ENCODE measurements around the gene SEMA6C. TPM values are rescaled to one million over a fixed set of nuclear protein-coding genes. Genes with fewer than 3 reads are reported as not detected.
"Not testable (repeated sequence)": the region's sequence is repeated elsewhere in the genome, so short reads cannot be mapped to it uniquely, and the experiment has no call there.

SEMA6C gene
- total RNA-seq, 1 donor from 2014 or later = 119 TPM

DNA sequence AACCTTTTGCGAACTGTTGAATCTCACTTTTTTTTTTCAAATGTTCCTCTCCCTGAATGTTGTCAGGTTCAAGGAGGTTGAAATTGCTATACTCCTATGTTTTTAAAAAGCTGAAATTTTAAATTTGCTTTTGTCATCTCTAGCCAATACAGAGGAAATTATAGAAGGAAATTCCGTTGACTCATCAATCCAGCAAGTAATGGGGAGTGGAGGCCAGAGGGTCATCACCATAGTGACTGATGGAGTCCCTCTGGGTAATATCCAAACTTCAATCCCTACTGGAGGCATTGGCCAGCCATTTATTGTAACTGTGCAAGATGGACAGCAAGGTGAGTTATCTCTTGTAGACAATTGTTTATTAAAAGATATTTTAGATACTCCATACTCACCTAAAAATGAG, 39.5 kb downstream of the SEMA6C start:
- TF ChIP-seq, protein P1, sequence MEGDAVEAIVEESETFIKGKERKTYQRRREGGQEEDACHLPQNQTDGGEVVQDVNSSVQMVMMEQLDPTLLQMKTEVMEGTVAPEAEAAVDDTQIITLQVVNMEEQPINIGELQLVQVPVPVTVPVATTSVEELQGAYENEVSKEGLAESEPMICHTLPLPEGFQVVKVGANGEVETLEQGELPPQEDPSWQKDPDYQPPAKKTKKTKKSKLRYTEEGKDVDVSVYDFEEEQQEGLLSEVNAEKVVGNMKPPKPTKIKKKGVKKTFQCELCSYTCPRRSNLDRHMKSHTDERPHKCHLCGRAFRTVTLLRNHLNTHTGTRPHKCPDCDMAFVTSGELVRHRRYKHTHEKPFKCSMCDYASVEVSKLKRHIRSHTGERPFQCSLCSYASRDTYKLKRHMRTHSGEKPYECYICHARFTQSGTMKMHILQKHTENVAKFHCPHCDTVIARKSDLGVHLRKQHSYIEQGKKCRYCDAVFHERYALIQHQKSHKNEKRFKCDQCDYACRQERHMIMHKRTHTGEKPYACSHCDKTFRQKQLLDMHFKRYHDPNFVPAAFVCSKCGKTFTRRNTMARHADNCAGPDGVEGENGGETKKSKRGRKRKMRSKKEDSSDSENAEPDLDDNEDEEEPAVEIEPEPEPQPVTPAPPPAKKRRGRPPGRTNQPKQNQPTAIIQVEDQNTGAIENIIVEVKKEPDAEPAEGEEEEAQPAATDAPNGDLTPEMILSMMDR (IDR thresholded peaks at IDR 0.05; ENCODE audit: partially characterized antibody, unreplicated experiment) = no peak
- H3K4me3 Mint-ChIP-seq (ENCODE audit: unreplicated experiment) = peak overlapping the region; percentile 0
- no peak for DNase-seq
- H3K27ac Mint-ChIP-seq (ENCODE audit: unreplicated experiment) = no peak overlapping the region
- peaks cover 4% of the 10 kb centered on the region for H3K4me1 Mint-ChIP-seq (ENCODE audit: low read depth, unreplicated experiment)
- H3K9me3 Mint-ChIP-seq (ENCODE audit: unreplicated experiment) = no peaks in the 10 kb centered on the region
- H3K36me3 Mint-ChIP-seq (ENCODE audit: unreplicated experiment) = no peaks in the 10 kb centered on the region
- H3K27me3 Mint-ChIP-seq (ENCODE audit: unreplicated experiment) = no peaks in the 10 kb centered on the region

DNA sequence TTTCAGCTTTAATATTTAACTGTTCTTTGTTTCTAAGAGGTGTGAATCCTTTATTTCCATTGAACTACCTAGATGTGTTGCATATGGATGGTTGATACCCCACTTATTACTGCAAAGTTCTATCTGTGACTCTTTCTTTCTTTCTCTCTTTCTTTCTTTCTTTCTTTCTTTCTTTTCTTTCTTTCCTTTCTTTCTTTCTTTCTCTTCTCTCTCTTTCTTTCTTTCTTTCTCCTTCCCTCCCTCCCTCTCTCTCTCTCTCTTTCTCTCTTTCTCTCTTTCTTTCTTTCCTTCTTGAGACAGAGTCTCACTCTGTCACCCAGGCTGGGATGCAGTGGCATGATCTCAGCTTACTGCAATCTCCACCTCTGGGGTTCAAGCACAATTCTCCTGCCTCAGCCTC, 41.8 kb downstream of the SEMA6C start:
- no peak for DNase-seq
- no peaks in the 10 kb centered on the region for H3K27me3 Mint-ChIP-seq (ENCODE audit: unreplicated experiment)
- TF ChIP-seq, protein P1 (IDR thresholded peaks at IDR 0.05; ENCODE audit: partially characterized antibody, unreplicated experiment) = no peak

GRCh38 chr1:151098126-151098525, 48.3 kb downstream of the SEMA6C start:
- TF ChIP-seq, protein P1 (IDR thresholded peaks at IDR 0.05; ENCODE audit: partially characterized antibody, unreplicated experiment) = no peak
- no peak for DNase-seq
- Mint-ChIP-seq H3K36me3 (ENCODE audit: unreplicated experiment) (no peaks in the 10 kb centered on the region), H3K4me1 (ENCODE audit: low read depth, unreplicated experiment) (no peaks in the 10 kb centered on the region), H3K4me3 (ENCODE audit: unreplicated experiment) (no peak overlapping the region), H3K9me3 (ENCODE audit: unreplicated experiment) (no peaks in the 10 kb centered on the region), H3K27me3 (ENCODE audit: unreplicated experiment) (peaks cover 3% of the 10 kb centered on the region), H3K27ac (ENCODE audit: unreplicated experiment) (no peak overlapping the region)

More for the DNA sequence above, 41.8 kb downstream of the SEMA6C start:
- Mint-ChIP-seq H3K9me3 (ENCODE audit: unreplicated experiment) (no peaks in the 10 kb centered on the region), H3K27ac (ENCODE audit: unreplicated experiment) (no peak overlapping the region), H3K4me3 (ENCODE audit: unreplicated experiment) (no peak overlapping the region), H3K36me3 (ENCODE audit: unreplicated experiment) (no peaks in the 10 kb centered on the region), H3K4me1 (ENCODE audit: low read depth, unreplicated experiment) (peaks cover 4% of the 10 kb centered on the region)

- peak overlapping the region; percentile 4 for H3K27ac Mint-ChIP-seq (ENCODE audit: unreplicated experiment)
- H3K27me3 Mint-ChIP-seq (ENCODE audit: unreplicated experiment); H3K9me3 Mint-ChIP-seq (ENCODE audit: unreplicated experiment); DNase-seq; H3K36me3 Mint-ChIP-seq (ENCODE audit: unreplicated experiment); H3K4me3 Mint-ChIP-seq (ENCODE audit: unreplicated experiment); H3K4me1 Mint-ChIP-seq (ENCODE audit: low read depth, unreplicated experiment): not testable (repeated sequence)
Measured at GRCh38 chr1:151097426-151097825, 49.0 kb downstream of the SEMA6C start.

DNA sequence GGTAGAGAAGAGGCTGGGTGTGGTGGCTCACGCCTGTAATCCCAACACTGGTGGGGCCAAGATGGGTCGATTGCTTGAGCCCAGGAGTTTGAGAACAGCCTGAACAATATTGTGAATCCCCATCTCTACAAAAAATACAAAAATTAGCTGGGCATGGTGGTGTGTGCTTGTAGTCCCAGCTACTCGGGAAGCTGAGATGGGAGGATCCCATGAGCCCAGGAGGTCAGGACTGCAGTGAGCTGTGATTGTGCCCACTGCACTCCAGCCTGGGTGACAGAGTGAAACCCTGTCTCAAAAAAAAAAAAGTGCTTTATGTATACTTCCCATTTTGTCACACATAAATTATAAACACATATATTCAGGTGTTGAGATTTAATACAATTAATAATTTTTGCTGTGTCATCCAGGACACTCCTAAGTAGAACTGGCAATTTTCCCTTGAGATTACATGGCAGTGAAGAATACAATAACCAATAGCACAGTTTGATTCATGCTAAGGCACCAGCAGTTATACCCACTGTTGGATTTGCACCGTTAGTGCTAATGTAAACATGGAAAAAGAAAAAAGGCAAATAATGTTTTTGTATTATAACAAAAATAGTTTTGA, 60.4 kb downstream of the SEMA6C start:
- Mint-ChIP-seq H3K27ac (ENCODE audit: unreplicated experiment) (no peak overlapping the region), H3K4me1 (ENCODE audit: low read depth, unreplicated experiment) (no peaks in the 10 kb centered on the region), H3K27me3 (ENCODE audit: unreplicated experiment) (no peaks in the 10 kb centered on the region), H3K4me3 (ENCODE audit: unreplicated experiment) (no peak overlapping the region), H3K9me3 (ENCODE audit: unreplicated experiment) (no peaks in the 10 kb centered on the region), H3K36me3 (ENCODE audit: unreplicated experiment) (no peaks in the 10 kb centered on the region)
- no peak for DNase-seq
- TF ChIP-seq, protein P1 (IDR thresholded peaks at IDR 0.05; ENCODE audit: partially characterized antibody, unreplicated experiment) = no peak

Other genes starting within 250 kb of the SEMA6C start
- gene SETDB1, start 220.3 kb downstream of the SEMA6C start, total RNA-seq (ENCODE audit: unreplicated experiment) = 57.0 TPM
- gene CERS2, start 171.8 kb downstream of the SEMA6C start, total RNA-seq (ENCODE audit: unreplicated experiment) = 94.2 TPM
- not detected for gene ANXA9, start 164.3 kb downstream of the SEMA6C start, total RNA-seq (ENCODE audit: unreplicated experiment)
- gene MINDY1, start 139.7 kb downstream of the SEMA6C start, total RNA-seq (ENCODE audit: unreplicated experiment) = 26.2 TPM
- 14.9 TPM for gene PRUNE1, start 138.2 kb downstream of the SEMA6C start, total RNA-seq (ENCODE audit: unreplicated experiment)
- 1.4 TPM for gene BNIPL, start 110.0 kb downstream of the SEMA6C start, total RNA-seq (ENCODE audit: unreplicated experiment)
- gene C1orf56, start 98.9 kb downstream of the SEMA6C start, total RNA-seq (ENCODE audit: unreplicated experiment) = 1.8 TPM
- 127 TPM for gene CDC42SE1, start 87.0 kb downstream of the SEMA6C start, total RNA-seq (ENCODE audit: unreplicated experiment)
- 504 TPM for gene MLLT11, start 86.2 kb downstream of the SEMA6C start, total RNA-seq (ENCODE audit: unreplicated experiment)
- 5.4 TPM for gene GABPB2, start 75.9 kb downstream of the SEMA6C start, total RNA-seq (ENCODE audit: unreplicated experiment)
- gene TNFAIP8L2, start 10.0 kb upstream of the SEMA6C start, total RNA-seq (ENCODE audit: unreplicated experiment) = not detected
- gene LYSMD1, start 19.3 kb upstream of the SEMA6C start, total RNA-seq (ENCODE audit: unreplicated experiment) = 21.9 TPM
- 44.2 TPM for gene SCNM1, start 19.5 kb upstream of the SEMA6C start, total RNA-seq (ENCODE audit: unreplicated experiment)
- 0.76 TPM for gene TMOD4, start 29.4 kb upstream of the SEMA6C start, total RNA-seq (ENCODE audit: unreplicated experiment)
- gene VPS72, start 43.6 kb upstream of the SEMA6C start, total RNA-seq (ENCODE audit: unreplicated experiment) = 125 TPM
- 79.4 TPM for gene PIP5K1A, start 51.9 kb upstream of the SEMA6C start, total RNA-seq (ENCODE audit: unreplicated experiment)
- gene PSMD4, start 108.1 kb upstream of the SEMA6C start, total RNA-seq (ENCODE audit: unreplicated experiment) = 250 TPM
- gene ZNF687, start 135.7 kb upstream of the SEMA6C start, total RNA-seq (ENCODE audit: unreplicated experiment) = 34.4 TPM
- 68.7 TPM for gene PI4KB, start 180.8 kb upstream of the SEMA6C start, total RNA-seq (ENCODE audit: unreplicated experiment)
- gene RFX5, start 200.6 kb upstream of the SEMA6C start, total RNA-seq (ENCODE audit: unreplicated experiment) = 64.4 TPM
- 2.9 TPM for gene SELENBP1, start 226.1 kb upstream of the SEMA6C start, total RNA-seq (ENCODE audit: unreplicated experiment)